ENCODE results near the gene CTSA. TPM values are rescaled to one million over a fixed set of nuclear protein-coding genes. Genes with fewer than 3 reads are reported as not detected.

CTSA gene
- total RNA-seq, 1 donor from 2014 or later = 23.0 TPM

DNA sequence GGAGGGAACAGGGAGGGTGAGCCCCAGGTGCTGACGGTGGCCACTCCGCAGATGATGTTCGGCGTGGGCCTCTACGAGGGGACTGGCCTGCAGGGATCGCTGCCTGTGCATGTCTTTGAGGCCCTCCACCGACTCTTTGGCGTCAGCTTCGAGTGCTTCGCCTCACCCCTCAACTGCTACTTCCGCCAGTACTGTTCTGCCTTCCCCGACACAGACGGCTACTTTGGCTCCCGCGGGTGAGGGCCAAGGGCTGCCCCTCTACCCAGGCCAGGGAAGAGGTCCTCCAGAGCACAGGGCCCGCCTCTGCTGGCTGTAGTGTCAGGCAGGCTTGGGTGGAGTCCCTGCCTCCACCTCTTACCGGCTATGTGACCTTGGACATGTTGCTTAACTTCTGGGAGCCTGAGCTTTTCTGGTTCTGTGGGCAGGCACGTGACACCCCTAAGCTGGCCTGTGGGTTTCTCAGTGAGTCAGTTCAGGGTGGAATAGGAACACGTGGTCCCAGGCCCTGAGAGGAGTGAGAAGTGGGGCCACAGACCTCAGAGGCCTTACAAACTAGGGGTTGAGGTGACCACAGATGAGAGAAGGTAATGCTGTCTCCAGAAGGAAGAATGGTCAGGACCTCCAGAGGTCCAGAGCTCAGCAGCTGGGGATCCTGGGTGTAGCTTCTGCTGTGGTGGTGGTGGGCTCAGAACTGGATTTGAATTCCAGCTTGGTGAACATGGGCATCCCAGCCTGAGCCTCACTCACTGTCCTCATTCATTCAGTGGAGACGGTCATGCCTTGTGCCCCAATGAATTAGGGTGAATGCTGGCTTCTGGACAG lies 55.2 kb downstream of the CTSA start:
- Histone ChIP-seq H3K4me1 (ENCODE audit: control insufficient read depth in 3 of 3, insufficient read depth in 3 of 3, low read length in 3 of 3) (peaks cover 11 to 49% (median 24%) of the 10 kb centered on the region in 3 donors), H3K9me3 (ENCODE audit: control insufficient read depth in 3 of 3, low read length in 3 of 3) (no peaks in the 10 kb centered on the region), H3K36me3 (ENCODE audit: control insufficient read depth in 3 of 3, insufficient read depth in 3 of 3, low read length in 3 of 3) (peaks cover 84 to 91% (median 90%) of the 10 kb centered on the region in 3 donors), H3K27me3 (ENCODE audit: control insufficient read depth in 3 of 3, insufficient read depth in 3 of 3, low read length in 3 of 3) (no peaks in the 10 kb centered on the region), H3K27ac (ENCODE audit: low read depth, low read length) (peak overlapping the region; percentile 69), H3K4me3 (ENCODE audit: low read length in 3 of 3) (peak overlapping the region in 1 of 3 donors; percentile 13), H3K9ac (ENCODE audit: low read depth in 1 of 3, low read length in 3 of 3) (peak overlapping the region; percentile 23 to 70 (median 70))

- Histone ChIP-seq H3K4me1 (ENCODE audit: control insufficient read depth in 3 of 3, insufficient read depth in 3 of 3, low read length in 3 of 3) (peaks cover 11 to 49% (median 24%) of the 10 kb centered on the region in 3 donors), H3K36me3 (ENCODE audit: control insufficient read depth in 3 of 3, insufficient read depth in 3 of 3, low read length in 3 of 3) (peaks cover 91 to 95% (median 95%) of the 10 kb centered on the region in 3 donors), H3K9me3 (ENCODE audit: control insufficient read depth in 3 of 3, low read length in 3 of 3) (no peaks in the 10 kb centered on the region), H3K27me3 (ENCODE audit: control insufficient read depth in 3 of 3, insufficient read depth in 3 of 3, low read length in 3 of 3) (no peaks in the 10 kb centered on the region), H3K4me3 (ENCODE audit: low read length in 3 of 3) (no peak overlapping the region), H3K9ac (ENCODE audit: low read depth in 1 of 3, low read length in 3 of 3) (peak overlapping the region in 1 of 3 donors; percentile 70), H3K27ac (ENCODE audit: low read depth, low read length) (peak overlapping the region; percentile 69)
These were observed 56.2 kb downstream of the CTSA start for GRCh38 chr20:45947110-45947866.

- Histone ChIP-seq H3K36me3 (ENCODE audit: control insufficient read depth in 3 of 3, insufficient read depth in 3 of 3, low read length in 3 of 3) (peaks cover 92 to 96% (median 96%) of the 10 kb centered on the region in 3 donors), H3K9me3 (ENCODE audit: control insufficient read depth in 3 of 3, low read length in 3 of 3) (no peaks in the 10 kb centered on the region), H3K27me3 (ENCODE audit: control insufficient read depth in 3 of 3, insufficient read depth in 3 of 3, low read length in 3 of 3) (no peaks in the 10 kb centered on the region), H3K4me1 (ENCODE audit: control insufficient read depth in 3 of 3, insufficient read depth in 3 of 3, low read length in 3 of 3) (peaks cover 11 to 49% (median 24%) of the 10 kb centered on the region in 3 donors), H3K9ac (ENCODE audit: low read depth in 1 of 3, low read length in 3 of 3) (peak overlapping the region in 1 of 3 donors; percentile 8), H3K4me3 (ENCODE audit: low read length in 3 of 3) (no peak overlapping the region), H3K27ac (ENCODE audit: low read depth, low read length) (peak overlapping the region; percentile 40)
These were observed 57.2 kb downstream of the CTSA start for GRCh38 chr20:45948261-45948733.

Other genes starting within 250 kb of the CTSA start
- gene WFDC11, start 221.1 kb upstream of the CTSA start, total RNA-seq = not detected
- gene WFDC13, start 189.3 kb upstream of the CTSA start, total RNA-seq = not detected
- gene WFDC10B, start 186.3 kb upstream of the CTSA start, total RNA-seq = not detected
- not detected for gene SPINT4, start 169.0 kb upstream of the CTSA start, total RNA-seq
- not detected for gene WFDC3, start 99.5 kb upstream of the CTSA start, total RNA-seq
- gene DNTTIP1, start 99.4 kb upstream of the CTSA start, total RNA-seq = 18.3 TPM
- gene UBE2C, start 78.7 kb upstream of the CTSA start, total RNA-seq = 10.4 TPM
- gene TNNC2, start 64.0 kb upstream of the CTSA start, total RNA-seq = 2,844 TPM
- 26.6 TPM for gene SNX21, start 57.5 kb upstream of the CTSA start, total RNA-seq
- 27.1 TPM for gene ACOT8, start 33.9 kb upstream of the CTSA start, total RNA-seq
- gene ZSWIM3, start 33.7 kb upstream of the CTSA start, total RNA-seq = 7.8 TPM
- gene ZSWIM1, start 10.1 kb upstream of the CTSA start, total RNA-seq = 3.1 TPM
- gene SPATA25, start 3.7 kb upstream of the CTSA start, total RNA-seq = 2.6 TPM
- 13.0 TPM for gene NEURL2, start 127 bp upstream of the CTSA start, total RNA-seq
- gene PLTP, start 20.8 kb downstream of the CTSA start, total RNA-seq = 38.1 TPM
- 7.3 TPM for gene PCIF1, start 43.3 kb downstream of the CTSA start, total RNA-seq
- 6.3 TPM for gene ZNF335, start 80.9 kb downstream of the CTSA start, total RNA-seq
- gene MMP9, start 117.6 kb downstream of the CTSA start, total RNA-seq = 0.52 TPM
- not detected for gene SLC12A5, start 137.9 kb downstream of the CTSA start, total RNA-seq
- gene NCOA5, start 198.6 kb downstream of the CTSA start, total RNA-seq = 10.4 TPM
- gene CD40, start 227.0 kb downstream of the CTSA start, total RNA-seq = 3.7 TPM

Measured in skeletal muscle tissue (tissue), 4 donors.